H1 (cell line): ENCODE results near the gene FCF1. TPM values are rescaled to one million over a fixed set of nuclear protein-coding genes. Genes with fewer than 3 reads are reported as not detected.

ENCODE experiments used
- CTCF ChIA-PET: fragments of 300-600 bp; sonication (Branson Sonifier 250); formaldehyde crosslinking; loops from one replicate; lab custom pipeline; 2021; ENCODE audit not compliant: partially characterized antibody; lab: Charles Lee
- POLR2A ChIA-PET: fragments of 300-600 bp; sonication (Branson Sonifier 250); formaldehyde crosslinking; loops from one replicate; lab custom pipeline; 2021; ENCODE audit warnings: inconsistent platforms; ENCODE audit not compliant: partially characterized antibody; lab: Charles Lee
- DNase-seq, 2 experiments: peaks; one replicate each; pipeline versions ENCODE4 v3.0.0 to v3.0.0-alpha.2; 2010 to 2022; ENCODE audit warnings: low spot score in 2 of 2, low read depth in 1 of 2, mixed read lengths in 1 of 2
- FAIRE-seq: peaks from 2 replicates; lab custom pipeline; 2011; peaks lifted over from hg19 to GRCh38; lab: Jason Lieb, UNC
- H2AFZ ChIP-seq: 2 replicates; pipeline ENCODE4 v1.8.1; 2012; ENCODE audit warnings: low read length, inconsistent platforms
- H2AK5ac ChIP-seq: 2 replicates; pipeline ENCODE4 v1.6.1; 2013; ENCODE audit warnings: low read depth, low read length
- H2BK120ac ChIP-seq: replicated peaks from 2 replicates; pipeline ENCODE3; 2013; ENCODE audit warnings: low read depth, low read length, inconsistent platforms
- H2BK12ac ChIP-seq: 2 replicates; pipeline ENCODE4 v1.6.1; 2013; ENCODE audit warnings: low read depth, low read length
- H2BK15ac ChIP-seq: 2 replicates; pipeline ENCODE4 v1.6.1; 2013; ENCODE audit warnings: low read length
- H2BK20ac ChIP-seq: 2 replicates; pipeline ENCODE4 v1.6.1; 2013; ENCODE audit warnings: low read length
- H2BK5ac ChIP-seq: 2 replicates; pipeline ENCODE4 v1.6.1; 2013; ENCODE audit warnings: low read depth, low read length
- H3K14ac ChIP-seq: 2 replicates; pipeline ENCODE4 v1.6.1; 2013; ENCODE audit warnings: inconsistent platforms; ENCODE audit not compliant: insufficient read length
- H3K18ac ChIP-seq: 2 replicates; pipeline ENCODE4 v1.6.1; 2013; ENCODE audit warnings: low read length; ENCODE audit errors: extremely low read depth
- H3K23ac ChIP-seq: 2 replicates; pipeline ENCODE4 v1.6.1; 2013; ENCODE audit warnings: inconsistent platforms; ENCODE audit not compliant: insufficient read length
- H3K23me2 ChIP-seq: 2 replicates; pipeline ENCODE4 v1.6.1; 2013; ENCODE audit warnings: low read depth, low read length
- H3K27ac ChIP-seq: 2 replicates; pipeline ENCODE4 v1.6.1; 2011; ENCODE audit warnings: low read depth, low read length, inconsistent platforms
- H3K27me3 ChIP-seq, 4 experiments: replicated peaks in 1 of 4; 1 replicate in 1 of 4; 2 replicates in 3 of 4; pipeline versions ENCODE4 v1.6.1 to v1.8.1; 2011 to 2013; ENCODE audit warnings: low read length in 3 of 4, mild to moderate bottlenecking in 3 of 4, inconsistent platforms in 2 of 4, mixed read lengths in 2 of 4, moderate library complexity in 1 of 4; ENCODE audit not compliant: control insufficient read depth in 3 of 4, insufficient read depth in 3 of 4; ENCODE audit errors: extremely low read depth in 1 of 4
- H3K36me3 ChIP-seq, 4 experiments: 2 replicates each; pipeline versions ENCODE4 v1.6.1 to v1.8.1; 2011 to 2013; ENCODE audit warnings: mild to moderate bottlenecking in 4 of 4, low read length in 3 of 4, moderate library complexity in 2 of 4, control low read depth in 1 of 4, inconsistent platforms in 1 of 4; ENCODE audit not compliant: insufficient read depth in 4 of 4, control insufficient read depth in 2 of 4
- H3K4ac ChIP-seq: replicated peaks from 2 replicates; pipeline ENCODE3; 2013; ENCODE audit warnings: low read length, low read depth, mixed read lengths, inconsistent platforms; ENCODE audit not compliant: insufficient read length
- H3K4me1 ChIP-seq, 4 experiments: replicated peaks in 1 of 4; 1 replicate in 1 of 4; 2 replicates in 3 of 4; pipeline versions ENCODE4 v1.6.1 to v1.8.1; 2011 to 2013; ENCODE audit warnings: low read length in 3 of 4, inconsistent platforms in 2 of 4, mixed read lengths in 1 of 4; ENCODE audit not compliant: insufficient read depth in 4 of 4, control insufficient read depth in 3 of 4
- H3K4me2 ChIP-seq, 2 experiments: 2 replicates each; pipeline versions ENCODE4 v1.6.1 to v1.8.1; 2011 to 2013; ENCODE audit warnings: low read depth in 2 of 2, low read length in 2 of 2, control low read depth in 1 of 2, inconsistent platforms in 1 of 2, mild to moderate bottlenecking in 1 of 2; ENCODE audit not compliant: insufficient read depth in 1 of 2
- H3K4me3 ChIP-seq, 4 experiments: fragments of 200-600, 300-600 bp in 1 of 4; sonication (generic), shearing (Covaris generic), sonication (Bioruptor Twin) in 1 of 4; 2 replicates each; pipeline versions ENCODE4 v1.5.1 to v1.8.1; 2011 to 2016; ENCODE audit warnings: low read length in 4 of 4, low read depth in 3 of 4, control low read depth in 2 of 4, inconsistent platforms in 2 of 4, mild to moderate bottlenecking in 2 of 4, mixed read lengths in 1 of 4, moderate library complexity in 1 of 4; ENCODE audit not compliant: insufficient read depth in 2 of 4; ENCODE audit errors: extremely low read depth in 1 of 4
- H3K56ac ChIP-seq: replicated peaks from 2 replicates; pipeline ENCODE3; 2013; ENCODE audit warnings: low read depth, mild to moderate bottlenecking, mixed read lengths, low read length, inconsistent platforms; ENCODE audit not compliant: insufficient read length
- H3K79me1 ChIP-seq: 2 replicates; pipeline ENCODE4 v1.6.1; 2013; ENCODE audit warnings: low read depth, low read length, control low read depth
- H3K79me2 ChIP-seq, 2 experiments: 2 replicates each; pipeline versions ENCODE4 v1.6.1 to v1.8.1; 2012 to 2013; ENCODE audit warnings: low read length in 2 of 2, mild to moderate bottlenecking in 2 of 2, inconsistent platforms in 1 of 2; ENCODE audit not compliant: insufficient read depth in 2 of 2, control insufficient read depth in 1 of 2
- H3K9ac ChIP-seq, 4 experiments: replicated peaks in 1 of 4; 1 replicate in 1 of 4; 2 replicates in 3 of 4; pipeline versions ENCODE4 v1.6.1 to v1.8.1; 2011 to 2013; ENCODE audit warnings: low read depth in 3 of 4, low read length in 3 of 4, control low read depth in 2 of 4, mild to moderate bottlenecking in 2 of 4, moderate library complexity in 2 of 4, inconsistent platforms in 1 of 4; ENCODE audit errors: extremely low read depth in 1 of 4
- H3K9me3 ChIP-seq, 2 experiments: 2 replicates each; pipeline versions ENCODE4 v1.6.1 to v1.8.1; 2012 to 2013; ENCODE audit warnings: mild to moderate bottlenecking in 2 of 2, moderate library complexity in 2 of 2, control low read depth in 1 of 2, inconsistent platforms in 1 of 2, low read depth in 1 of 2, low read length in 1 of 2, mixed read lengths in 1 of 2; ENCODE audit not compliant: insufficient read depth in 2 of 2
- H4K20me1 ChIP-seq, 2 experiments: replicated peaks in 1 of 2; 2 replicates each; pipeline versions ENCODE3 to v1.8.1; 2011 to 2013; ENCODE audit warnings: inconsistent platforms in 2 of 2, low read length in 2 of 2, mild to moderate bottlenecking in 1 of 2; ENCODE audit not compliant: insufficient read depth in 2 of 2, control insufficient read depth in 1 of 2
- H4K5ac ChIP-seq: 2 replicates; pipeline ENCODE4 v1.6.1; 2013; ENCODE audit warnings: low read length, low read depth, mixed read lengths, inconsistent platforms; ENCODE audit not compliant: insufficient read length
- H4K8ac ChIP-seq: 2 replicates; pipeline ENCODE4 v1.8.0; 2013; ENCODE audit warnings: mild to moderate bottlenecking, moderate library complexity, low read length, inconsistent platforms; ENCODE audit not compliant: insufficient read depth; ENCODE audit errors: extremely low read depth
- H4K91ac ChIP-seq: replicated peaks from 2 replicates; pipeline ENCODE3; 2013; ENCODE audit warnings: low read length, mixed read lengths, inconsistent platforms; ENCODE audit not compliant: insufficient read length
- CREB1 ChIP-seq: IDR thresholded peaks from 2 replicates; pipeline ENCODE4 v1.6.1; 2012; ENCODE audit warnings: inconsistent platforms
- EP300 ChIP-seq, 2 experiments: IDR thresholded peaks; 1 replicate in 1 of 2; 2 replicates in 1 of 2; pipeline ENCODE4 v1.6.1; 2011 to 2012; ENCODE audit warnings: low read depth in 2 of 2, low read length in 2 of 2, mild to moderate bottlenecking in 2 of 2, borderline replicate concordance in 1 of 2, inconsistent platforms in 1 of 2, moderate library complexity in 1 of 2
- FOSL1 ChIP-seq: IDR thresholded peaks from 2 replicates; pipeline ENCODE4 v1.6.1; 2011; ENCODE audit warnings: mild to moderate bottlenecking, low read depth, low read length, moderate library complexity; ENCODE audit not compliant: insufficient read depth
- HDAC2 ChIP-seq, 2 experiments: fragments of 300-600 bp in 1 of 2; sonication (generic) in 1 of 2; IDR thresholded peaks; 2 replicates each; pipeline ENCODE4 v1.6.1; 2011 to 2012; ENCODE audit warnings: low read depth in 2 of 2, low read length in 2 of 2, mild to moderate bottlenecking in 2 of 2, moderate library complexity in 2 of 2, borderline replicate concordance in 1 of 2, inconsistent platforms in 1 of 2
- KDM5A ChIP-seq: fragments of 200-600 bp; IDR thresholded peaks from 2 replicates; pipeline ENCODE4 v1.7.1; 2012; ENCODE audit warnings: mild to moderate bottlenecking, low read length, inconsistent platforms, mixed read lengths
- MAFK ChIP-seq: IDR thresholded peaks from 2 replicates; pipeline ENCODE4 v1.6.1; 2012; ENCODE audit warnings: low read depth, mild to moderate bottlenecking, improper control_type of control experiment, low read length
- POLR2A ChIP-seq, 2 experiments: IDR thresholded peaks; 1 replicate in 1 of 2; 2 replicates in 1 of 2; pipeline ENCODE4 v1.6.1; 2011; ENCODE audit warnings: low read depth in 2 of 2, low read length in 2 of 2, mild to moderate bottlenecking in 2 of 2; ENCODE audit errors: control extremely low read depth in 1 of 2
- SIX5 ChIP-seq: IDR thresholded peaks from 2 replicates; pipeline ENCODE4 v1.6.1; 2011; ENCODE audit warnings: mild to moderate bottlenecking, low read depth, low read length
- SP2 ChIP-seq: IDR thresholded peaks from 2 replicates; pipeline ENCODE4 v1.6.1; 2012; ENCODE audit warnings: mild to moderate bottlenecking, low read length, inconsistent platforms
- SRF ChIP-seq: IDR thresholded peaks from 2 replicates; pipeline ENCODE4 v1.6.1; 2011; ENCODE audit warnings: mild to moderate bottlenecking, low read depth, low read length, moderate library complexity
- YY1 ChIP-seq: IDR thresholded peaks from 2 replicates; pipeline ENCODE4 v1.6.1; 2011; ENCODE audit warnings: low read depth, mild to moderate bottlenecking, low read length
- WGBS, 2 experiments: shearing (Covaris generic) in 1 of 2; methylation state at CpG; one replicate each; pipeline versions ENCODE4 v1.1.6 to v1.1.7; 2013 to 2015; ENCODE audit warnings: low lambda C conversion rate in 2 of 2, mixed read lengths in 2 of 2, inconsistent platforms in 1 of 2, low coverage in 1 of 2, missing lambda C conversion rate in 1 of 2; ENCODE audit not compliant: insufficient replicate concordance in 2 of 2, insufficient coverage in 1 of 2, insufficient read length in 1 of 2; ENCODE audit errors: extremely low coverage in 1 of 2, missing lambda C conversion rate in 1 of 2; 5-methylcytosine and 5-hydroxymethylcytosine counted together
- polyA plus RNA-seq, 7 experiments: library from polyadenylated mRNA; depleted of rRNA in 3 of 7; stranded (reverse) in 5 of 7; unstranded in 2 of 7; fragments of >200 nt in 5 of 7; fragments of 200-250 nt in 2 of 7; gene quantifications; 1 replicate in 5 of 7; 2 replicates in 1 of 7; 4 replicates in 1 of 7; pipeline versions ENCODE4 v1.2.1 to v1.2.3, GENCODE V29; 2011 to 2013; ENCODE audit warnings: missing spikeins in 2 of 7, mixed read lengths in 2 of 7
- total RNA-seq: library from RNA; stranded (reverse); fragmentation: NEBNext Ultra II Directional; extraction: Animal tissue kit (Norgen Biotek cat#: 25700); gene quantifications from 2 replicates; pipeline ENCODE4 v1.2.1, GENCODE V29; 2021

Gene FCF1
- total and polyA plus RNA-seq, 2 of the 8 experiments (the other 6 are each of a cell fraction or from before 2014, with no cell fraction given) = 48.1 to 84.3 TPM

- Histone ChIP-seq H3K9me3 (no peaks in the 10 kb centered on the region), H3K23ac (no peak within 1 kb of the TSS), H3K56ac (no peak within 1 kb of the TSS), H3K27ac (peak within 1 kb of the TSS; percentile 38; the same call in 1 of the 2 replicates), H3K18ac (peak within 1 kb of the TSS; percentile 19; the same call in 1 of the 2 replicates), H3K14ac (no peak within 1 kb of the TSS), H2BK12ac (no peak within 1 kb of the TSS), H4K5ac (peak within 1 kb of the TSS; percentile 93), H2AK5ac (peak within 1 kb of the TSS; percentile 53; the same call in 1 of the 2 replicates), H2BK120ac (peak within 1 kb of the TSS; percentile 33), H2BK5ac (peak within 1 kb of the TSS; percentile 52; the same call in 1 of the 2 replicates), H3K9ac (peak within 1 kb of the TSS; percentile 47 to 90 (median 86)), H3K27me3 (no peaks in the 10 kb centered on the region), H3K4me2 (peak within 1 kb of the TSS; percentile 77 to 91), H4K91ac (peak within 1 kb of the TSS; percentile 3), H2BK15ac (no peak within 1 kb of the TSS), H3K23me2 (peaks cover 10% of the 10 kb centered on the region), H3K79me1 (peaks cover 3% of the 10 kb centered on the region; the same call in 1 of the 2 replicates), H2AFZ (peak within 1 kb of the TSS; percentile 92), H4K8ac (peak within 1 kb of the TSS; percentile 96), H3K4me1 (peaks cover 0 to 3% (median 0%) of the 10 kb centered on the region in 4 experiments; a peak in 1 of 7 replicates), H4K20me1 (peaks cover 4 to 12% of the 10 kb centered on the region in 2 experiments), H2BK20ac (no peak within 1 kb of the TSS), H3K4me3 (peak within 1 kb of the TSS; percentile 72 to 92 (median 78)), H3K79me2 (peaks cover 23 to 48% of the 10 kb centered on the region in 2 experiments), H3K4ac (no peak within 1 kb of the TSS), H3K36me3 (peaks cover 0 to 3% (median 0%) of the 10 kb centered on the region in 4 experiments; a peak in 2 of 8 replicates)
- ChIA-PET POLR2A (interaction anchor here (0.6 to 2.9 kb wide), 14 partner anchors 8 to 1296 kb away, joined by 3 to 17 read pairs (median 3); partner anchors contain the start of gene DLST), CTCF (interaction anchor here (0.6 to 3.0 kb wide), 22 partner anchors 9 to 1111 kb away, joined by 3 to 11 read pairs (median 4); partner anchors contain the start of gene LTBP2)
- DNase-seq (peak; percentile 75 to 89), FAIRE-seq (peak; percentile 68)
- WGBS, 2 experiments = 2% methylated on average over 49 of the region's 76 CpGs; no CpG with 5 or more reads in 1 of the 2 experiments
- 0 out of 3 replicates have a peak, but pooled peaks of 1 of the 2 experiments have one; percentile 69 for TF ChIP-seq EP300 (IDR thresholded peaks at IDR 0.05; ENCODE audit: borderline replicate concordance in 1 of 2, low read depth in 2 of 2, low read length in 2 of 2)
- TF ChIP-seq SRF = no peak
- TF ChIP-seq SIX5 = no peak
- TF ChIP-seq POLR2A (IDR thresholded peaks at IDR 0.05; ENCODE audit: control extremely low read depth in 1 of 2, low read depth in 2 of 2, low read length in 2 of 2) = peak; percentile 87 to 91
- peak; percentile 83 for TF ChIP-seq CREB1
- no peak for TF ChIP-seq YY1
- TF ChIP-seq SP2 = peak; percentile 95
- TF ChIP-seq KDM5A = 0 out of 2 replicates have a peak, but pooled peaks have one; percentile 38
- no peak for TF ChIP-seq FOSL1
- TF ChIP-seq MAFK = no peak
- TF ChIP-seq HDAC2 (IDR thresholded peaks at IDR 0.05; ENCODE audit: borderline replicate concordance in 1 of 2, low read depth in 2 of 2, low read length in 2 of 2) = no peak
Observed at GRCh38 chr14:74762917-74763802, 50.2 kb downstream of the FCF1 start, which contains the start of gene YLPM1. Gene YLPM1, plus strand, starts transcription at chr14:74763316. Its CDS starts 174 bp downstream, at chr14:74763490.
